ENCODE results near the gene NFKBIE. TPM values are rescaled to one million over a fixed set of nuclear protein-coding genes. Genes with fewer than 3 reads are reported as not detected.

NFKBIE gene
- total RNA-seq, 2 experiments from 2014 or later: 13.3 to 17.9 TPM

DNA sequence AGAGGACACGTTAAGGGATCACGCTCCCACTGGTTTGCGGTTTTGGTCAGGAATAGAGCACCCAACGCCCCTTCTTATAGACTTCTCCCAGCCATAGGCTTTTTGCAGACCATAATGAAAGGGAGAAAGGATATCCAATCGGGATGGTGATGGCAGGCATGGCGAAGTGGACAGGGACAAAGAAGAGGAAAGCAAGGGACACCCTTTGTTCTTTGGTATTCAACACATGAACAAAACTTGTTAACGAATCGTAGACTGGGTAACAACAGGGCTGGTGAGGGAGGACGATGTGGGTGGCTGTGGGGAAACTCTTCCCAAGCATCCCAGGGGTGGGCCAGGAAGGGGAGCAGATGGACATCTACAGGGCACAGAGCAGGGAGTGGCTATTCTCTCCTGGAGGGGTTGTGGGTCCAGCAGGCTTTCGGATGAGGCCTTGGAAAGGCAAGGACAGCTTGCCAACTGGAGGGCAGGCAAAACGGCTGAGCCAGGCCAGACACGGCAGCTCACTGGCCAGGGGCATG, 19.9 kb downstream of the NFKBIE start:
- intact Hi-C loops (cut with micrococcal nuclease): no loop called here
- ATAC-seq: no peak
- CTCF ChIA-PET: interaction anchor here (0.9 to 7.3 kb wide), 11 partner anchors 10 to 149 kb away, joined by 3 to 47 read pairs (median 6); partner anchors contain the start of genes AARS2, SLC29A1 and SLC35B2
- no peak for DNase-seq
- Mint-ChIP-seq H3K27me3 (peaks cover 3% of the 10 kb centered on the region), H3K36me3 (ENCODE audit: low read depth) (peaks cover 38% of the 10 kb centered on the region), H3K9me3 (no peaks in the 10 kb centered on the region), H3K27ac (peak overlapping the region; percentile 100), H3K4me1 (ENCODE audit: low read depth) (peaks cover 27% of the 10 kb centered on the region), H3K4me3 (peak overlapping the region; percentile 100)
- TF ChIP-seq, protein P1, sequence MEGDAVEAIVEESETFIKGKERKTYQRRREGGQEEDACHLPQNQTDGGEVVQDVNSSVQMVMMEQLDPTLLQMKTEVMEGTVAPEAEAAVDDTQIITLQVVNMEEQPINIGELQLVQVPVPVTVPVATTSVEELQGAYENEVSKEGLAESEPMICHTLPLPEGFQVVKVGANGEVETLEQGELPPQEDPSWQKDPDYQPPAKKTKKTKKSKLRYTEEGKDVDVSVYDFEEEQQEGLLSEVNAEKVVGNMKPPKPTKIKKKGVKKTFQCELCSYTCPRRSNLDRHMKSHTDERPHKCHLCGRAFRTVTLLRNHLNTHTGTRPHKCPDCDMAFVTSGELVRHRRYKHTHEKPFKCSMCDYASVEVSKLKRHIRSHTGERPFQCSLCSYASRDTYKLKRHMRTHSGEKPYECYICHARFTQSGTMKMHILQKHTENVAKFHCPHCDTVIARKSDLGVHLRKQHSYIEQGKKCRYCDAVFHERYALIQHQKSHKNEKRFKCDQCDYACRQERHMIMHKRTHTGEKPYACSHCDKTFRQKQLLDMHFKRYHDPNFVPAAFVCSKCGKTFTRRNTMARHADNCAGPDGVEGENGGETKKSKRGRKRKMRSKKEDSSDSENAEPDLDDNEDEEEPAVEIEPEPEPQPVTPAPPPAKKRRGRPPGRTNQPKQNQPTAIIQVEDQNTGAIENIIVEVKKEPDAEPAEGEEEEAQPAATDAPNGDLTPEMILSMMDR (IDR thresholded peaks at IDR 0.05): no peak
- POLR2A ChIA-PET: interaction anchor here (0.8 to 10.9 kb wide), 10 partner anchors 8 to 114 kb away, joined by 3 to 486 read pairs (median 13); partner anchors contain the start of genes MYMX, NFKBIE, SLC29A1 and SLC35B2

DNA sequence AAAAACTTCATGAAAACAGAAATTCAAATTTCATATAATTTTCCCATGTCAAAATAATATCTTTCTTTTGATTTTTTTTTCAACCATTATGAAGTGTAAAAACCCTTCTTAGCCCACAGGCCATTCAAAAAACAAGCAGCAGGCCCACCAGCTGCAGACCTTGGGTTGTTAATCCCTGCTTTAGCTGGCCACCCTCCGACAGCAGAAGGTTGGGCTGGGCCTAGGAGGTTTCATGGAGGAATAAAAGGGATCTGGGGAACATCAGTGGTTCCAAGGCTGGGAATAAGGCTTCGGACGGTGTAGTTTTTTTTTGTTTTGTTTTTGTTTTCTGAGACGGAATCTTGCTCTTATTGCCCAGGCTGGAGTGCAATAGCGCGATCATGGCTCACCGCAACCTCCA, 22.0 kb downstream of the NFKBIE start:
- H3K36me3 Mint-ChIP-seq (ENCODE audit: low read depth): peaks cover 17% of the 10 kb centered on the region
- TF ChIP-seq, protein P1 (IDR thresholded peaks at IDR 0.05): no peak
- ATAC-seq (no peak), DNase-seq (no peak)
- peaks cover 3% of the 10 kb centered on the region for H3K27me3 Mint-ChIP-seq
- intact Hi-C loops (cut with micrococcal nuclease): no loop called here
- H3K27ac Mint-ChIP-seq: no peak overlapping the region
- H3K4me1 Mint-ChIP-seq (ENCODE audit: low read depth): peaks cover 15% of the 10 kb centered on the region
- H3K9me3 Mint-ChIP-seq: no peaks in the 10 kb centered on the region
- ChIA-PET POLR2A (interaction anchor here (1.3 to 10.9 kb wide), 4 partner anchors 9 to 112 kb away, joined by 4 to 486 read pairs (median 68); partner anchors contain the start of genes NFKBIE, SLC29A1 and SLC35B2), CTCF (interaction anchor here (0.8 to 7.3 kb wide), 6 partner anchors 9 to 71 kb away, joined by 3 to 47 read pairs (median 9); partner anchors contain the start of genes SLC29A1 and SLC35B2)
- H3K4me3 Mint-ChIP-seq: no peak overlapping the region

DNA sequence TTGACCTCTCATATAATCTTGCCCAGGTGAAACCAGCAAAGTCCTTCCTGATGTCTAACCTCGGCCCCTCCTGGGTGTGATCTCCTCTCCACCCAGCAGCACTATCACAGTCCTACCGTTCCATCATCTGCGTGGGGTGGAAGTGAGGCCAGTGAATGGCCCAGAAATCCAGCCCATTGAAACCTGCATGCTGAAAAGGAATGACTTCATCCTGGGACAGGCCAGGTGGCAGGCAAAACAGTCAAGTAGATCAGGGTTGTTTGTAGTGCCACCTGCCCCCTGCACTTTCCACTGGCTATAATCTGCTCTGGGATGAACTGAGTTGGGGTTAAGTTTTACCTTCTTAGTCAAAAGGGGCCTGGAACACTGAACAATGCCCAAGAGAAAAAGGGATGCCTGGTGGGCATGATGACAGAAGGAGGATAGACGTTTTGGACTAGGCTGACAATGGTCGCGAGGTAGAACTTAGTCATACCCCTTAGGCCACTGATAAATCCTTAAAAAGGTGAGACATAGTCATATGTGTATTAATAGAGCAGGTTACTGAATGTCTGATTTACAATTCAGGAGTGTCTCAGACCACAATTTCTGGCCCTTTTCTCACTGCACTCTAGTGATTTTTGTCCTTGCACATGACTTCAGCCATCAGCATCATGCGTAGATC, 26.5 kb downstream of the NFKBIE start:
- Mint-ChIP-seq H3K9me3 (no peaks in the 10 kb centered on the region), H3K36me3 (ENCODE audit: low read depth) (peaks cover 7% of the 10 kb centered on the region), H3K4me3 (peak overlapping the region; percentile 76), H3K27ac (no peak overlapping the region), H3K27me3 (no peaks in the 10 kb centered on the region), H3K4me1 (ENCODE audit: low read depth) (peaks cover 21% of the 10 kb centered on the region)
- CTCF ChIA-PET: interaction anchor here (1.0 to 1.8 kb wide), 4 partner anchors 11 to 66 kb away, joined by 3 to 9 read pairs (median 4); no protein-coding TSS in a partner anchor
- intact Hi-C loops (cut with micrococcal nuclease): loop anchor here (5.0 to 10.0 kb wide), 2 partner anchors 67 to 134 kb away; no protein-coding TSS in a partner anchor
- TF ChIP-seq, protein P1 (IDR thresholded peaks at IDR 0.05): no peak
- no peak for DNase-seq
- no peak for ATAC-seq
- POLR2A ChIA-PET: interaction anchor here (1.1 to 5.6 kb wide), 4 partner anchors 9 to 510 kb away, joined by 3 to 54 read pairs (median 22); partner anchors contain the start of genes HSP90AB1 and SLC29A1

DNA sequence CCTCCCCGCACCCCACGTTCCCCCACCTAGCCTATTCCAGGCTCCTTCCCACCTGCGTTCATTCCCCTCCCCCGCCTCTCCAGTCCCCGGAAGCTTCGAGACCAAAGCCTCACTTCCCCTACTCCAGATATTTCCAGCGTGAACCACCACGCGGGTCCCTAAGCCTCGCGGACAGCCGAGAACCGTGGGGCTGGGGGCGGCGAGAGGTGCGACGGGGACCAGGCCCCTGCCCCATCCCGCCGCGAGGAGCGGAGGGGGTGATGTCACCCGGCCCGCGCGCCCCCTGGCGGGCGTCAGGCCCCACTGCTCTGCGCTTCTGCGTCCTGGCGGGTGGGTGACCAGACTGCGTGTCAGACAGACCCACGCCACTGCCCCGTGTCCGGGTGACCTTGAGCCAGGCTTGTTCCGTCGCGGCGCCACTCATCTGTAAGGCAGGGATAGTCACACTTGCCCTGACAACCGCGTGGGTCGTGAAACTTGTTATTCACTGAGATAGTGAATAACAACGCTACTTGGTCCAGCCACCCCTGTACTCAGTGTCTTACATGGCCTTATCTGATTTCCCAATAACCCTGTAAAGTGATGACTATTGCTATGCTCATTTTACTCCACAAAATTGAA, 27.4 kb downstream of the NFKBIE start:
- H3K9me3 Mint-ChIP-seq: no peaks in the 10 kb centered on the region
- no peaks in the 10 kb centered on the region for H3K27me3 Mint-ChIP-seq
- DNase-seq (peak; percentile 80), ATAC-seq (peak; percentile 88)
- intact Hi-C loops (cut with micrococcal nuclease): loop anchor here (5.0 to 10.0 kb wide), 2 partner anchors 66 to 133 kb away; no protein-coding TSS in a partner anchor
- H3K4me3 Mint-ChIP-seq: peak overlapping the region; percentile 76
- H3K27ac Mint-ChIP-seq: peak overlapping the region; percentile 93
- TF ChIP-seq, protein P1 (IDR thresholded peaks at IDR 0.05): peak; percentile 96
- H3K36me3 Mint-ChIP-seq (ENCODE audit: low read depth): peaks cover 13% of the 10 kb centered on the region
- ChIA-PET CTCF (interaction anchor here (0.6 to 5.5 kb wide), 16 partner anchors 9 to 143 kb away, joined by 3 to 38 read pairs (median 4); partner anchors contain the start of genes HSP90AB1 and SLC29A1), POLR2A (interaction anchor here (1.0 to 5.6 kb wide), 8 partner anchors 8 to 510 kb away, joined by 3 to 54 read pairs (median 5); partner anchors contain the start of genes HSP90AB1 and SLC29A1)
- peaks cover 21% of the 10 kb centered on the region for H3K4me1 Mint-ChIP-seq (ENCODE audit: low read depth)

Measured in activated CD8-positive, alpha-beta T cell treated with anti-CD3 and anti-CD28 coated beads for 36 hours (primary cell).